ENCODE data around the gene RAB10. TPM values are rescaled to one million over a fixed set of nuclear protein-coding genes. Genes with fewer than 3 reads are reported as not detected.

The RAB10 gene
- total and polyA plus RNA-seq, 9 of the 15 experiments (the other 6 are each of a cell fraction or from before 2014, with no cell fraction given): 25.1 to 214 (median 157) TPM

GRCh38 chr2:26033818-26034636 is at the start of gene RAB10 (continued):
- peak; percentile 88 for TF ChIP-seq PCBP1 (IDR thresholded peaks at IDR 0.05; ENCODE audit: low read depth, low read length, poor library complexity, severe bottlenecking)
- no peak for TF ChIP-seq ZNF143 (CRISPR knock-in tag; IDR thresholded peaks at IDR 0.05)
- TF ChIP-seq RAD51 (IDR thresholded peaks at IDR 0.05; ENCODE audit: borderline replicate concordance, low read depth): 0 out of 2 replicates have a peak, but pooled peaks have one; percentile 7
- no peak; the same call in 1 of the 2 replicates for TF ChIP-seq NR2C2 (CRISPR knock-in tag; IDR thresholded peaks at IDR 0.05)
- peak; percentile 90 for TF ChIP-seq NR2C2 (tag; IDR thresholded peaks at IDR 0.05)
- TF ChIP-seq TEAD4 (IDR thresholded peaks at IDR 0.05; ENCODE audit: low read length): no peak
- TF ChIP-seq TEAD4 (CRISPR knock-in tag; IDR thresholded peaks at IDR 0.05; ENCODE audit: borderline replicate concordance): no peak
- TF ChIP-seq ZNF165 (CRISPR knock-in tag; IDR thresholded peaks at IDR 0.05; ENCODE audit: borderline replicate concordance): peak; percentile 93; the same call in 1 of the 2 replicates
- peak; percentile 56 for TF ChIP-seq HNRNPLL (IDR thresholded peaks at IDR 0.05; ENCODE audit: low read depth, low read length, poor library complexity, severe bottlenecking)
- no peak for TF ChIP-seq COPS2 (conservative IDR thresholded peaks at IDR 0.05)
- no peak for TF ChIP-seq MCM3 (IDR thresholded peaks at IDR 0.05)
- peak; percentile 94 for TF ChIP-seq POLR2B (IDR thresholded peaks at IDR 0.05; ENCODE audit: low read depth, partially characterized antibody)
- TF ChIP-seq OTX1 (CRISPR knock-in tag; IDR thresholded peaks at IDR 0.05): 0 out of 2 replicates have a peak, but pooled peaks have one; percentile 55
- 0 out of 2 replicates have a peak, but pooled peaks have one; percentile 35 for TF ChIP-seq ZNF253 (CRISPR knock-in tag; conservative IDR thresholded peaks at IDR 0.05)
- no peak for TF ChIP-seq WHSC1 (IDR thresholded peaks at IDR 0.05; ENCODE audit: low read length)
- TF ChIP-seq RBM34 (IDR thresholded peaks at IDR 0.05; ENCODE audit: borderline replicate concordance, insufficient read depth, low read length): no peak
- no peak for TF ChIP-seq SRSF7 (optimal IDR thresholded peaks at IDR 0.05; ENCODE audit: low read depth, low read length)
- no peak; the same call in 1 of the 2 replicates for TF ChIP-seq ZNF583 (CRISPR knock-in tag; IDR thresholded peaks at IDR 0.05)
- TF ChIP-seq EWSR1 (IDR thresholded peaks at IDR 0.05; ENCODE audit: borderline replicate concordance, low read depth, partially characterized antibody): no peak
- peak; percentile 80; the same call in 1 of the 2 replicates for TF ChIP-seq GABPB1 (CRISPR knock-in tag; IDR thresholded peaks at IDR 0.05)
- TF ChIP-seq, protein P1, sequence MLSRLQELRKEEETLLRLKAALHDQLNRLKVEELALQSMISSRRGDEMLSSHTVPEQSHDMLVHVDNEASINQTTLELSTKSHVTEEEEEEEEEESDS (CRISPR knock-in tag; IDR thresholded peaks at IDR 0.05): no peak
- 0 out of 2 replicates have a peak, but pooled peaks have one; percentile 6 for TF ChIP-seq ZNF133 (CRISPR knock-in tag; IDR thresholded peaks at IDR 0.05)
- TF ChIP-seq, protein P2, sequence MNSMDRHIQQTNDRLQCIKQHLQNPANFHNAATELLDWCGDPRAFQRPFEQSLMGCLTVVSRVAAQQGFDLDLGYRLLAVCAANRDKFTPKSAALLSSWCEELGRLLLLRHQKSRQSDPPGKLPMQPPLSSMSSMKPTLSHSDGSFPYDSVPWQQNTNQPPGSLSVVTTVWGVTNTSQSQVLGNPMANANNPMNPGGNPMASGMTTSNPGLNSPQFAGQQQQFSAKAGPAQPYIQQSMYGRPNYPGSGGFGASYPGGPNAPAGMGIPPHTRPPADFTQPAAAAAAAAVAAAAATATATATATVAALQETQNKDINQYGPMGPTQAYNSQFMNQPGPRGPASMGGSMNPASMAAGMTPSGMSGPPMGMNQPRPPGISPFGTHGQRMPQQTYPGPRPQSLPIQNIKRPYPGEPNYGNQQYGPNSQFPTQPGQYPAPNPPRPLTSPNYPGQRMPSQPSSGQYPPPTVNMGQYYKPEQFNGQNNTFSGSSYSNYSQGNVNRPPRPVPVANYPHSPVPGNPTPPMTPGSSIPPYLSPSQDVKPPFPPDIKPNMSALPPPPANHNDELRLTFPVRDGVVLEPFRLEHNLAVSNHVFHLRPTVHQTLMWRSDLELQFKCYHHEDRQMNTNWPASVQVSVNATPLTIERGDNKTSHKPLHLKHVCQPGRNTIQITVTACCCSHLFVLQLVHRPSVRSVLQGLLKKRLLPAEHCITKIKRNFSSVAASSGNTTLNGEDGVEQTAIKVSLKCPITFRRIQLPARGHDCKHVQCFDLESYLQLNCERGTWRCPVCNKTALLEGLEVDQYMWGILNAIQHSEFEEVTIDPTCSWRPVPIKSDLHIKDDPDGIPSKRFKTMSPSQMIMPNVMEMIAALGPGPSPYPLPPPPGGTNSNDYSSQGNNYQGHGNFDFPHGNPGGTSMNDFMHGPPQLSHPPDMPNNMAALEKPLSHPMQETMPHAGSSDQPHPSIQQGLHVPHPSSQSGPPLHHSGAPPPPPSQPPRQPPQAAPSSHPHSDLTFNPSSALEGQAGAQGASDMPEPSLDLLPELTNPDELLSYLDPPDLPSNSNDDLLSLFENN (IDR thresholded peaks at IDR 0.05; ENCODE audit: low read depth in 2 of 2, low read length in 2 of 2): no peak
- no peak for TF ChIP-seq ZKSCAN8 (CRISPR knock-in tag; IDR thresholded peaks at IDR 0.05)
